SKM-1 (cell line): Measurements from ENCODE around the gene SLC35G6.
"Not testable (repeated sequence)": the region's sequence is repeated elsewhere in the genome, so short reads cannot be mapped to it uniquely, and the experiment has no call there.

ENCODE experiments used
- DNase-seq: peaks from one replicate; lab custom pipeline; 2025; ENCODE audit not compliant: unreplicated experiment; lab: John Stamatoyannopoulos, UW

The SLC35G6 gene

GRCh38 chr17:7481275-7481674, at the start of gene SLC35G6:
TSS of gene SLC35G6 (plus strand) at chr17:7481446. CDS start at chr17:7481517, 71 bp downstream.
- DNase-seq, result not testable (repeated sequence)

- no peak for DNase-seq
Observed at GRCh38 chr17:7432296-7432695, 49.0 kb upstream of the SLC35G6 start.

GRCh38 chr17:7435676-7436555, 45.3 kb upstream of the SLC35G6 start:
- peak; percentile 15 for DNase-seq

- DNase-seq, result peak; percentile 4
Observed at GRCh38 chr17:7436556-7437368, 44.5 kb upstream of the SLC35G6 start.

- DNase-seq, result no peak
Observed at GRCh38 chr17:7437369-7437863, 43.8 kb upstream of the SLC35G6 start.

GRCh38 chr17:7437950-7438614, 43.2 kb upstream of the SLC35G6 start:
- no peak for DNase-seq

GRCh38 chr17:7438656-7439460, 42.4 kb upstream of the SLC35G6 start:
- DNase-seq, result no peak

GRCh38 chr17:7439462-7440112, 41.7 kb upstream of the SLC35G6 start, which contains the start of gene FGF11:
TSS of gene FGF11 (plus strand) at chr17:7439512. CDS start at chr17:7439621, 109 bp downstream.
- DNase-seq, result no peak

- no peak for DNase-seq
Observed at GRCh38 chr17:7440113-7440833, 41.0 kb upstream of the SLC35G6 start.

GRCh38 chr17:7440834-7441195, 40.4 kb upstream of the SLC35G6 start:
- no peak for DNase-seq

GRCh38 chr17:7441266-7441665, 40.0 kb upstream of the SLC35G6 start:
- no peak for DNase-seq

- no peak for DNase-seq
Observed at GRCh38 chr17:7442142-7442541, 39.1 kb upstream of the SLC35G6 start.

GRCh38 chr17:7443499-7444485, 37.5 kb upstream of the SLC35G6 start:
- DNase-seq, result no peak

- DNase-seq, result no peak
Observed at GRCh38 chr17:7444682-7445618, 36.3 kb upstream of the SLC35G6 start, which contains the start of gene CHRNB1. TSS of gene CHRNB1 (plus strand) at chr17:7445061. CDS start at chr17:7445128, 67 bp downstream.

GRCh38 chr17:7445619-7445968, 35.7 kb upstream of the SLC35G6 start:
- no peak for DNase-seq

- no peak for DNase-seq
Observed at GRCh38 chr17:7448461-7448860, 32.8 kb upstream of the SLC35G6 start.
